ENCODE data around the gene RAC2. TPM values are rescaled to one million over a fixed set of nuclear protein-coding genes. Genes with fewer than 3 reads are reported as not detected.

The RAC2 gene
- total RNA-seq, 4 donors from 2014 or later = 1.9 to 3.7 (median 3.5) TPM; not detected in 1

DNA sequence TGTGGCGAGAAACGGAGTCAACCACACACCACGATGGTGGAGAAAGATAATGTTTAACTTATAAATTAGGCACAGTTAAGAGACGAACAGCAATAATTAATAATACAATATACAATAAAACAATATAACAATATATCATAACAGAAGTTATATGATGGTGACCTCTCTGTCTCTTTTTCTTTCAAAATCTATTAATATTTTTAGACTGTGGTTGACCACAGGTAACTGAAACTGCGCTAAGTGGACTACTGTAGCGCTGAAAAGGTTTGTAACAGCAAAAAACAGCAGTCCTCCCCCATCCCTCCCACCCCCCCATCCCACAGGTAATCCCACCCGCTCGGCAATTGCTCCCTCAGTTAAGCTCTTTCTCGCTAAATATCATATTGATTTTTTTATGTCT is 28.2 kb downstream of the RAC2 start:
- intact Hi-C loops (cut with DNase I; ENCODE audit: low total_unique reads) (no loop called here), in situ Hi-C loops (cut with MboI; ENCODE audit: low sequenced_read_pairs in 4 of 4) (loop anchor here in 1 of 4 donors (25.0 kb wide), 1 partner anchor 129 kb away; no protein-coding TSS in a partner anchor)
- Histone ChIP-seq H3K36me3 (no peaks in the 10 kb centered on the region), H3K27ac (no peak overlapping the region), H3K4me1 (no peaks in the 10 kb centered on the region), H3K27me3 (peaks cover 0 to 24% (median 7%) of the 10 kb centered on the region in 3 donors), H3K9me3 (no peaks in the 10 kb centered on the region), H3K4me3 (no peak overlapping the region)
- ATAC-seq (no peak), DNase-seq (no peak)
- TF ChIP-seq, protein P1, sequence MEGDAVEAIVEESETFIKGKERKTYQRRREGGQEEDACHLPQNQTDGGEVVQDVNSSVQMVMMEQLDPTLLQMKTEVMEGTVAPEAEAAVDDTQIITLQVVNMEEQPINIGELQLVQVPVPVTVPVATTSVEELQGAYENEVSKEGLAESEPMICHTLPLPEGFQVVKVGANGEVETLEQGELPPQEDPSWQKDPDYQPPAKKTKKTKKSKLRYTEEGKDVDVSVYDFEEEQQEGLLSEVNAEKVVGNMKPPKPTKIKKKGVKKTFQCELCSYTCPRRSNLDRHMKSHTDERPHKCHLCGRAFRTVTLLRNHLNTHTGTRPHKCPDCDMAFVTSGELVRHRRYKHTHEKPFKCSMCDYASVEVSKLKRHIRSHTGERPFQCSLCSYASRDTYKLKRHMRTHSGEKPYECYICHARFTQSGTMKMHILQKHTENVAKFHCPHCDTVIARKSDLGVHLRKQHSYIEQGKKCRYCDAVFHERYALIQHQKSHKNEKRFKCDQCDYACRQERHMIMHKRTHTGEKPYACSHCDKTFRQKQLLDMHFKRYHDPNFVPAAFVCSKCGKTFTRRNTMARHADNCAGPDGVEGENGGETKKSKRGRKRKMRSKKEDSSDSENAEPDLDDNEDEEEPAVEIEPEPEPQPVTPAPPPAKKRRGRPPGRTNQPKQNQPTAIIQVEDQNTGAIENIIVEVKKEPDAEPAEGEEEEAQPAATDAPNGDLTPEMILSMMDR (IDR thresholded peaks at IDR 0.05 in 4 of 5, conservative IDR thresholded peaks at IDR 0.05 in 1 of 5) = no peak
- no peak for TF ChIP-seq POLR2A (IDR thresholded peaks at IDR 0.05)

GRCh38 chr22:37214731-37215030 is 29.4 kb downstream of the RAC2 start:
- DNase-seq (no peak), ATAC-seq (no peak)
- H3K27ac ChIP-seq = no peak overlapping the region
- no peak overlapping the region for H3K4me3 ChIP-seq
- H3K4me1 ChIP-seq = no peaks in the 10 kb centered on the region
- in situ Hi-C loops (cut with MboI; ENCODE audit: low sequenced_read_pairs in 4 of 4) (loop anchor here in 1 of 4 donors (25.0 kb wide), 1 partner anchor 127 kb away; no protein-coding TSS in a partner anchor), intact Hi-C loops (cut with DNase I; ENCODE audit: low total_unique reads) (no loop called here)
- no peaks in the 10 kb centered on the region for H3K9me3 ChIP-seq
- no peaks in the 10 kb centered on the region for H3K36me3 ChIP-seq
- no peak for TF ChIP-seq POLR2A (IDR thresholded peaks at IDR 0.05)
- TF ChIP-seq, protein P1 (IDR thresholded peaks at IDR 0.05 in 4 of 5, conservative IDR thresholded peaks at IDR 0.05 in 1 of 5) = no peak
- peaks cover 0 to 16% (median 7%) of the 10 kb centered on the region in 3 donors for H3K27me3 ChIP-seq

DNA sequence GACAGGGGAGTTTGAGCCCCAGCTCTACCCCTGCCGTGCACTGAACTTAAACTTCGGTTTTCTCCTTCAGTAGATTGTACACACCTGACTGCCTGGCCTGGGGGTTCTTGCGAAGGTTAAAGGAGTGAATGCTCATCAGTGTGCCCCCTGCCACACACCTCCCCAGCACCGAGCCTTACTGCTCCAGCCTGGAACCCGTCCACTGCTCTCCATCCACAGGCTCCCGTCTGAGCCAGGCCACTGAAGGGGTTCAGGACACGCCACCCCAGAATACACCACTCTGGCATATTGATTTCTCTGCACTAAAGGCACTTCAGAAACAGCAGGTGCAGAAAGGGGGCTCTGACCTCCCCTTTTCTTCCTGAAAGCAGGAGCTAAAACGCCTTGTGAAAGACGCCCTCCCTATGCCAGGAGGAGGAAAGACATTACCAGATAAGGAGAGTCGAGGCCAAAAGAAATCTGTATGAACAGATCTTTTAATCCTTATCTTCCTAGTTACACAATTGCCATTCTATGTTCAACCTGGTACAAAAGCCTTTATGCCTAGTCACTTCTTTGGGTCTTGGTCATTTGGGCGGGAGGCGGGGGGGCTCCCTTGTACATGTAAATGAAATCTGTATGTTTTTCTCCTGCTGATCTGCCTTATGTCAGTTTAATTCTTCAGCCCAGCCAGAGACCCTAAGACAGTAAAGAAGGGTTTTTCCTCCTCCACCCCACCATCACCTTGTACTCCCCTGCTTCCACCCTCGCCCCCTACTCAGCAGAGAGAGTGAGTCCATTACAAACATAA is 29.9 kb downstream of the RAC2 start:
- Histone ChIP-seq H3K9me3 (no peaks in the 10 kb centered on the region), H3K27me3 (peaks cover 0 to 11% (median 7%) of the 10 kb centered on the region in 3 donors), H3K4me1 (no peaks in the 10 kb centered on the region), H3K27ac (no peak overlapping the region), H3K4me3 (no peak overlapping the region), H3K36me3 (no peaks in the 10 kb centered on the region)
- intact Hi-C loops (cut with DNase I; ENCODE audit: low total_unique reads) (no loop called here), in situ Hi-C loops (cut with MboI; ENCODE audit: low sequenced_read_pairs in 4 of 4) (loop anchor here in 1 of 4 donors (25.0 kb wide), 1 partner anchor 127 kb away; no protein-coding TSS in a partner anchor)
- TF ChIP-seq, protein P1 (IDR thresholded peaks at IDR 0.05 in 4 of 5, conservative IDR thresholded peaks at IDR 0.05 in 1 of 5) = no peak
- TF ChIP-seq POLR2A (IDR thresholded peaks at IDR 0.05) = no peak
- ATAC-seq = no peak
- no peak for DNase-seq

GRCh38 chr22:37213218-37213855 is 30.7 kb downstream of the RAC2 start:
- ATAC-seq (no peak), DNase-seq (no peak)
- in situ Hi-C loops (cut with MboI; ENCODE audit: low sequenced_read_pairs in 4 of 4) = loop anchor here in 1 of 4 donors (25.0 kb wide), 1 partner anchor 126 kb away; no protein-coding TSS in a partner anchor
- no peak overlapping the region for H3K27ac ChIP-seq
- H3K36me3 ChIP-seq = no peaks in the 10 kb centered on the region
- no peak overlapping the region for H3K4me3 ChIP-seq
- H3K4me1 ChIP-seq = no peaks in the 10 kb centered on the region
- H3K27me3 ChIP-seq = peaks cover 0 to 8% (median 7%) of the 10 kb centered on the region in 3 donors
- intact Hi-C loops (cut with DNase I; ENCODE audit: low total_unique reads) = no loop called here
- H3K9me3 ChIP-seq = no peaks in the 10 kb centered on the region
- TF ChIP-seq, protein P1 (IDR thresholded peaks at IDR 0.05 in 4 of 5, conservative IDR thresholded peaks at IDR 0.05 in 1 of 5) = no peak
- no peak for TF ChIP-seq POLR2A (IDR thresholded peaks at IDR 0.05)

Measured in gastrocnemius medialis (tissue), 4 donors.